Lung microvascular endothelial cell (primary cell): ENCODE measurements around the gene PHETA2. TPM values are rescaled to one million over a fixed set of nuclear protein-coding genes. Genes with fewer than 3 reads are reported as not detected.
"Not testable (repeated sequence)": the region's sequence is repeated elsewhere in the genome, so short reads cannot be mapped to it uniquely, and the experiment has no call there.

Experiments
- DNase-seq, 2 donors: peaks; one replicate each; pipeline versions ENCODE4 v3.0.0 to v3.0.0-alpha.2; 2010; ENCODE audit warnings: low read depth in 2 of 2
- total RNA-seq: library from RNA; depleted of rRNA; stranded (reverse); fragments of >200 nt; gene quantifications from 2 replicates; pipeline ENCODE4 v1.2.1, GENCODE V29; 2014

PHETA2 gene
- total RNA-seq, 1 donor from 2014 or later: 22.8 TPM

DNA sequence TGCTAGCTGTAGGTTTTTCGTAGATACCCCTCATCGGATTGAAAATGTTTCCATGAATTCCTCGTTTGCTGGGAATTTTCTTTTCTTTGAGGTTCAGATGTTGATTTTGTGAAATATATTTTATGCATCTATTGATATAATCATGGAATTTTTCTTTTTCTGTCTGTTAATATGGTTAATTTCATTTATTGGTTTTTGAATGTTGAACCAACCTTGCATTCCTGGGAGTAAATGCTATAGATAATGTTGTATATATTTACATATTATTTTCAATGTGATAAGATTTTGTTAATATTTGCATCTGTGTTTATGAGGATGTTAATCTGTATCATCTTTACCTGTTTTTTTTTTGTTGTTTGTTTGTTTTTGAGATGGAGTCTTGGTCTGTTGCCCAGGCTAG, 27.2 kb downstream of the PHETA2 start:
- no peak for DNase-seq

DNA sequence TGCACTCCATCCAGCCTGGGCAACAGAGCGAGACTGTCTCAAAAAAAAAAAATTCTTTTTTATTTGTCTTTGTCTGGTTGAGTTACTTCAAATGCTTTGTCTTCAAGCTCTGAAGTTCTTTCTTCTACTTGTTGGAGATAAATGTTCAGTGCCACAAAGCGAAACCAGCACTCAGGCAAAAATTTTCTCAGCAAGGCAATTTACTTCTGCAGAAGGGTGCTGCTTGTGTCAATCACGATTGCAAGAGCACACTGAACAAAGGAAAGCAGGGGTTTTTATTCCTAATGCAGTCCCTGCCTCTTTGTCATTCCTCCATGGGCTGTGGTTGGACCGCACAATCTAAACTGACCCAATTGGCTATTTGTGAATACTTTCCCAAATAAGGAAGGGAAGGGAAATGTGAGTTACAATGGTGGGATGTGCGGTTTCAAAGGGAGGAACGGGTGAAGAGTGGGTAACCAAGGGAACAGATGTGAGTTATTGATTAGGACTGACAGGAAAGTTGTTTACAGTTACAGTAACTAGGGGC, 30.3 kb downstream of the PHETA2 start:
- not testable (repeated sequence) for DNase-seq

DNA sequence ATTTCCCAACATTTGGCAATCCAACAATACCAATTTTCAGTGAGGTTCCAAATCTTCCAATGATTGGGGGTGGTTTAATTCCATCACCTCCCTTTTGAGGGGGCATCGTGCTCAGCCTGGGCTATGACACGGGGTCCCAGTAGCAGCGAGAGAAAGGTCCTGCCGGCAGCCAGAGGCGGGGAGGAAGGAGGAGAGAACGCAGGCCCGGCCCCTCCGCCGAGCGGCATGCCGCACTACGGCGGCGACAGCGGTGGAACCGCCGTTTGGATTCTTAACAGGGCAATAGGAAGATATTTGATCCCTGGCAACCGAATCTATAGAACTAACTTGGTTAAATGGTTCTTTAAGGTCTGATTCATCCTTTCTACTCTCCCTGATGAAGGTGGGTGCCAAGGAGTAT, 34.8 kb downstream of the PHETA2 start:
- DNase-seq: no peak

DNA sequence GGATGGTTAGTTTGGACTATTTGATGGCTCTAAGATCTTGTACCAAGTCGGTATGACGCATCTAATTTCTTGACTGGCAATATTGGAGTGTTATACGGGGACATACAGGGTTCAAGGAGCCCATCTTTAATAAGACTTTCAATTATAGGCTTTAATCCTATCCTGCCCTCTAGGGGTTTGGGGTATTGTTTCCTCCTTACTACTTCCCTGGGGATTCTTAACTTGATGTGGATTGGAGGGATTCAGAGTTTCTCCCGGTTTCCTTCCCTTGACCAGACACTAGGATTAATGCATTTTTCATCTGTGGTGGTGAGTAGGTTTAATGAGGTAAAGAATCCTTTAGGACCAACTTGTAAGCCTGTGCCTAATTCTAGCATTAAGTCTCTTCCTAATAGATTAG, 37.8 kb downstream of the PHETA2 start:
- DNase-seq: no peak

DNA sequence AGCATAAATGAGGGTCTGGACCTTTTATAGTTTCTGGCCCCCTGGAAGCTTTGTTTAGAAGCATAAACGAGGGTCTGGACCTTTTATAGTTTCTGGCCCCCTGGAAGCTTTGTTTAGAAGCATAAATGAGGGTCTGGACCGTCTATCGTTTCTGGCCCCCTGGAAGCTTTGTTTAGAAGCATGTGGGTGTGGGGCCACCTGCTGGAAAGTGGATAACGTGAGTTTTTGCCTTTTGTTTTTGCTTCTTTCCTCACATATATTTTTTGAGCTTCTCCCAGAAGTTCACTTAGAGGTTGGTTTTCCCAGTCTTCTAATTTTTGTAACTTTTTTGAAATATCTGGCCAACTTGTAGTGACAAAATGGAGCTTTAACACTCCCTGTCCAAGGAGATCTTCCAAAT, 38.7 kb downstream of the PHETA2 start:
- DNase-seq: peak; percentile 24 to 63

DNA sequence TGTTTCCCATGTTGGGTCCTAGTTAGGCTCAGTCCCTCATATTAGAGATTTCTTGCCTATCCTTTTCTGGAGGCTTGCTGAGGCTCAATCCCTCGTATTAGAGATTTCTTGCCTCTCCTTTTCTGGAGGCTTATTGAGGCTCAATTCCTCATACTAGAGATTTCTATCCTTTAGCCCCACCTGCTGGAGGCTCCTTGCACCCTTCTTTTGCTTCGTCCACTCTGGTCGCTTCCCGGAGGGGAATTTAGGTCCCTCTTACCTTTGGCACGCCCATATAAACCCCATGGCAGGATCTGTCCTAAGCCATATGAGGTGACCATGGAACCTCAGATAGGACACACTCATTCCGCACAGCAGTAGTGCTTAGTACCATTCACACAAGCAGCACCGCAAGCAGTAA, 40.7 kb downstream of the PHETA2 start:
- peak; percentile 34 to 41 for DNase-seq

DNA sequence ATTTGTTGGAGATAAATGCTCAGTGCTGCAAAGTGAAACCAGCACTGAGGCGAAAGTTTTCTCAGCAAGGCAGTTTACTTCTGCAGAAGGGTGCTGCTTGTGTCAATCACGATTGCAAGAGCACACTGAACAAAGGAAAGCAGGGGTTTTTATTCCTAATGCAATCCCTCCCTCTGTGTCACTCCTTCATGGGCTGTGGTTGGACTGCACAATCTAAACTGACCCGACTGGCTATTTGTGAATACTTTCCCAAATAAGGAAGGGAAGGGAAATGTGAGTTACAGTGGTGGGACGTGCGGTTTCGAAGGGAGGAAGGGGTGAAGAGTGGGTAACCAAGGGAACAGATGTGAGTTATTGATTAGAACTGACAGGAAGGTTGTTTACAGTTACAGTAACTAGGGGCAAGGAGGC, 41.4 kb downstream of the PHETA2 start:
- not testable (repeated sequence) for DNase-seq

DNA sequence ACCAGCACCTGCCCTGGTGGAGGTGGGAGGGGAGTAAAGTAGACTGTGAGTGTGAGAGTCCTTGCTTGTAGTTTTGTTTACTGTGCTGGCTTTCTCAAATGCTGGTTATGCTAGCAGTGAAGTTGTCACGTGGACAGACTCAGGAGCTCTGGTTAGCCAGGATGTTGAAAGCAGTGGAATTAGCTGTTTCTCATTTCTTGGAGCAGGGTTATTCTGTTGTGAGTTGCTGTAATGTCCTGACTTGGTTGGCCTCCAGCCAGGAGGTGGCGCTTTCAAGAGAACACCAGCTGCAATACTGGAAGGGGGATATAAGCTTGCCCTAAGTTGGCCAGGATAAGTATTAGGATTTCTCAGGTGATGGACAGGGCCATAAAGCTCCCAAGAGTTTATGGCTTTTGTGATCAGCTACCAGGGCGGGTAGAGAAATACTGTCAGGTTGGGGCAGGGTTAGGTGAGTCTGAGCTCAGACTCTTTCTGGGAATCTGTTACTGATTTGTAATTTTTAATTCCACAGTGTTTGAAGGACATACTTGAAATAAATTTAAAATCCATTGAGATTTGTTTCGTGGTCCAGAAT, 42.9 kb downstream of the PHETA2 start:
- peak in 1 of 2 donors; percentile 19 for DNase-seq

DNA sequence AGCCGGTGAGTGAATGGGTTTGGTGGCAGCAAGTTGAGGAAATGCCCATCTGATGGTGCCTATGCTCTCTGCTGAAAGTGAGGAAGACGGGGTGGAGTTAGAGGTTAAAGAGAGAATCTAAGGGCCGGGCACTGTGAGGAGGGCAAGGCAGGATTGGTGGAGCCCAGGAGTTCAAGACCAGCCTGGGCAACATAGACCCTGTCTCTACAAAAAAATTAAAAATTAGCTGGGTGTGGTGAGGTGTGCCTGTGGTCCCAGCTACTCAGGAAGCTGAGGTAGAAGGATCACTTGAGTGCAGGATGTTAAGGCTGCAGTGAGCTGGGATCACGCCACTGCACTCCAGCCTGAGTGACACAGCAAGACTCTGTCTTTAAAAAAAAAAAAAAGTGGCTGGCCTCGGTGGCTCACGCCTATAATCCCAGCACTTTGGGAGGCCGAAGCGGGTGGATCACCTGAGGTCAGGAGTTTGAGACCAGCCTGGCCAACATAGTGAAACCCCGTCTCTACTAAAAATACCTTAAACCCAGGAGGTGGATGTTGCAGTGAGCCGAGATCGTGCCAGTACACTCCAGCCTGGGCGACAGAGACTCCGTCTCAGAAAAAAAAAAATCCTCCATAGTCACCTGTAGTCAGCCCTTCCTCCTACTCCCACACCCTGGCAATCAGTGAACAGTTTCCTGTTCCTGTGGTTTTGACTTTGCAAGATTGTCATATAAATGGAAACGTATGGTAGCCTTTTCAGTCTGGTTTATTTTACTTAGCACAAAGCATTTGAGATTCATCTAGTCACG, 46.4 kb downstream of the PHETA2 start:
- not testable (repeated sequence) for DNase-seq

DNA sequence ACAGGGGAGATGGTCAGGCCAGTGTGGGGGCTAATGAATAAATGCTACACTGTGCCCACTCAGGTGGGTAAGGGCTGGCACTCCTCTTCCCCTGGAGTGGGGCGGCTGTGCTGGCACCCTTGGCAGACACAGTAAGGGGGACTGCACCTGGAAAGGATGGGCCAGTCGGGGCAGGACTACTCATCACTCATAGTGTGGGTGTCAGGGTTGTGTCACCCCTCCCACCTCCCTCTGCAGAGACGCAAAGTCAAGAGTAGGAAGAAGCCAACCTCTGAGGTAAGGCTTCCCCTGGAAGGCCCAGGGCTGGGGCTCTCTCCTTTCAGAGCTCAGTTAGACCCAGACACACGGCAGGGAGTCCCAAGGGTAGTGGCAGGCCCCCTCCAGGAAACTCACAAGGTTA, 49.5 kb downstream of the PHETA2 start:
- not testable (repeated sequence) for DNase-seq

DNA sequence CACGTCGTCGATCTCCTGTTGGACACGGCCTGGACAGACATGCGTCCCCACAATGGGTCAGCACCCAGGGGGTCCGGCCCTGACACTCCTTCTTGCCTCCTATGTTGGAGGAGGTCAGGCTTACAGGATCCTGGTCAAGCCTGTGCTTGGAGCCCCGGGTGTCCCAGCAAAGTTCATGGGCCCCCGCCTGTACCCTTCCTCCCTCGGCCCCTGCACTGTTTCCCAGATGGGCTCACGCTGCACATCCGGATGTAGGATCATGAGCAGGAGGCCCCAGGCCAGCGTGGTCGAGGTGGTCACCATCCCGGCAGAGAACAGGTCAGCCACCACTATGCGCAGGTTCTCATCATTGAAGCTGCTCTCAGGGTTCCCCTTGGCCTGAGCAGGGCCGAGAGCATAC, 53.6 kb downstream of the PHETA2 start:
- no peak for DNase-seq

DNA sequence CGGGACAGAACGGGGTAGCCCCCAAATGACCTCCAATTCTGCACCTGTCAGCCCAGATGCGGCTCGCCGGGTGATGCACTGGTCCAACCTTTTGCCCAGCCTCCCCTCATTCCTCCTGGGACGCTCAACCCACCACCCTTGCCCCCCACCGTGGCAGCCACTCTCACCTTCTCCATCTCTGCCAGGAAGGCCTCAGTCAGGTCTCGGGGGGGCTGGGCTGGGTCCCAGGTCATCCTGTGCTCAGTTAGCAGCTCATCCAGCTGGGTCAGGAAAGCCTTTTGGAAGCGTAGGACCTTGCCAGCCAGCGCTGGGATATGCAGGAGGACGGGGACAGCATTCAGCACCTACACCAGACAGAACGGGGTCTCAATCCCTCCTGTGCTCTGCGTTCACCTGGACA, 54.0 kb downstream of the PHETA2 start:
- DNase-seq: not testable (repeated sequence)

Other genes with a start within 250 kb of the PHETA2 start
- 36.4 and 47.2 TPM in 2 replicates for gene SREBF2, start 241.1 kb upstream of the PHETA2 start, total RNA-seq
- gene SHISA8, start 159.2 kb upstream of the PHETA2 start, total RNA-seq: not detected in 2 replicates
- under 0.01 TPM in 1 of 2 replicates, not detected in the other for gene TNFRSF13C, start 147.4 kb upstream of the PHETA2 start, total RNA-seq
- gene CENPM, start 127.1 kb upstream of the PHETA2 start, total RNA-seq: 5.4 and 15.9 TPM in 2 replicates
- gene SEPTIN3, start 104.8 kb upstream of the PHETA2 start, total RNA-seq: under 0.01 TPM in 2 replicates
- not detected in 2 replicates for gene WBP2NL, start 75.5 kb upstream of the PHETA2 start, total RNA-seq
- gene NAGA, start 3.4 kb upstream of the PHETA2 start, total RNA-seq: 12.3 and 19.0 TPM in 2 replicates
- gene SMDT1, start 5.5 kb downstream of the PHETA2 start, total RNA-seq: 7.6 and 8.1 TPM in 2 replicates
- gene NDUFA6, start 16.5 kb downstream of the PHETA2 start, total RNA-seq: 47.9 and 48.2 TPM in 2 replicates
- gene CYP2D6, start 56.6 kb downstream of the PHETA2 start, total RNA-seq: under 0.01 and 0.20 TPM in 2 replicates
- 13.3 and 16.9 TPM in 2 replicates for gene TCF20, start 196.4 kb downstream of the PHETA2 start, total RNA-seq